MM.1S (cell line): Measurements from ENCODE around the gene ZBTB18.

Source experiments
- EZH2 ChIP-seq: fragments of 300-600 bp; sonication (generic); optimal IDR thresholded peaks from 2 replicates; pipeline ENCODE3; 2017; ENCODE audit warnings: low read depth, mild to moderate bottlenecking, antibody characterized with exemption, low read length, mixed read lengths
- EZH2phosphoT487 ChIP-seq: fragments of 300-600 bp; sonication (generic); IDR thresholded peaks from 2 replicates; pipeline ENCODE4 v1.6.1; 2018; ENCODE audit warnings: antibody characterized with exemption, low read length
- TF ChIP-seq, protein P1 (sequence below): fragments of 300-600 bp; sonication (generic); IDR thresholded peaks from 2 replicates; pipeline ENCODE4 v1.5.1; 2016; ENCODE audit warnings: antibody characterized with exemption, low read length, mixed read lengths

DNA sequence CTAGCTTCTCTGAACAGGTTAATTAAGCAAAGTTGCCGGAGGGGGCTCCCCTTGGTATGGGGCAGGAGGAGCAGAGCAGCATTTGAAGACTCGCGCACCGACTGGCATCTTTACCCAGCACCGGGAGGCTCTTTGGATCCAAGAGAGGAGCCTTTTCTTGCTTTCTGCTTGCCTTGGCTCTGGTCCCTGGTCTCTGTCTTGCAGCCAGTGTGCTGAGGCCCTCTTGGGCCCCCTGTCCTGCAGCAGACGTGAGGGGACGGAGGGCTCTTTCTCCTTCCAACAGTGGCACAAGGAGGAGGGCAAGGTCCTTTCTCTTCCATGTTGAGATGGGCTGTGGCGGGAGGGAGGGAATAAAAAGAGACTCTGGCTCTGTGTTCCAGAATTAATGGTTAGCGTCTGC lies 45.6 kb downstream of the ZBTB18 start:
- TF ChIP-seq, protein P1, sequence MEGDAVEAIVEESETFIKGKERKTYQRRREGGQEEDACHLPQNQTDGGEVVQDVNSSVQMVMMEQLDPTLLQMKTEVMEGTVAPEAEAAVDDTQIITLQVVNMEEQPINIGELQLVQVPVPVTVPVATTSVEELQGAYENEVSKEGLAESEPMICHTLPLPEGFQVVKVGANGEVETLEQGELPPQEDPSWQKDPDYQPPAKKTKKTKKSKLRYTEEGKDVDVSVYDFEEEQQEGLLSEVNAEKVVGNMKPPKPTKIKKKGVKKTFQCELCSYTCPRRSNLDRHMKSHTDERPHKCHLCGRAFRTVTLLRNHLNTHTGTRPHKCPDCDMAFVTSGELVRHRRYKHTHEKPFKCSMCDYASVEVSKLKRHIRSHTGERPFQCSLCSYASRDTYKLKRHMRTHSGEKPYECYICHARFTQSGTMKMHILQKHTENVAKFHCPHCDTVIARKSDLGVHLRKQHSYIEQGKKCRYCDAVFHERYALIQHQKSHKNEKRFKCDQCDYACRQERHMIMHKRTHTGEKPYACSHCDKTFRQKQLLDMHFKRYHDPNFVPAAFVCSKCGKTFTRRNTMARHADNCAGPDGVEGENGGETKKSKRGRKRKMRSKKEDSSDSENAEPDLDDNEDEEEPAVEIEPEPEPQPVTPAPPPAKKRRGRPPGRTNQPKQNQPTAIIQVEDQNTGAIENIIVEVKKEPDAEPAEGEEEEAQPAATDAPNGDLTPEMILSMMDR = no peak
- TF ChIP-seq EZH2 (no peak), EZH2phosphoT487 (no peak)
